A673 (cell line): ENCODE results near the gene IMMP2L.

Source experiments
- CTCF ChIP-seq: fragments of 300-800, 200-600 bp; sonication (generic); conservative IDR thresholded peaks from 2 replicates; pipeline ENCODE4 v1.5.1; 2017; ENCODE audit warnings: low read depth, mild to moderate bottlenecking, antibody characterized with exemption, low read length, moderate library complexity, mixed read lengths
- EZH2 ChIP-seq: fragments of 200-600 bp; sonication (generic); IDR thresholded peaks from 2 replicates; pipeline ENCODE4 v1.6.1; 2017; ENCODE audit warnings: borderline replicate concordance, low read depth, mild to moderate bottlenecking, mixed read lengths, antibody characterized with exemption, low read length; ENCODE audit not compliant: poor library complexity, severe bottlenecking

- no peak for TF ChIP-seq CTCF
- TF ChIP-seq EZH2: no peak
Observed at GRCh38 chr7:110724811-110725210, 837.5 kb downstream of the IMMP2L start.
